Neural progenitor cell (in vitro differentiated cells): ENCODE results near the gene RERG. TPM values are rescaled to one million over a fixed set of nuclear protein-coding genes. Genes with fewer than 3 reads are reported as not detected.
A peak's percentile ranks its signal among the peaks of the same experiment; 100 is the strongest.

Source experiments
- DNase-seq: peaks from one replicate; pipeline ENCODE4 v3.0.0-alpha.2; 2016; ENCODE audit warnings: low spot score
- H2AFZ ChIP-seq: fragments of 200-600 bp; sonication (generic); replicated peaks from 2 replicates; pipeline ENCODE4 v1.6.1; 2016; ENCODE audit warnings: antibody characterized with exemption
- H3F3A ChIP-seq: fragments of 200-600 bp; sonication (generic); 2 replicates; pipeline ENCODE4 v1.6.1; 2016; ENCODE audit warnings: antibody characterized with exemption, low read depth
- H3K27ac ChIP-seq: fragments of 200-600 bp; sonication (generic); 2 replicates; pipeline ENCODE4 v1.5.1; 2016; ENCODE audit warnings: mild to moderate bottlenecking
- H3K27me3 ChIP-seq: fragments of 200-600 bp; sonication (generic); 2 replicates; pipeline ENCODE4 v1.6.1; 2016; ENCODE audit warnings: mild to moderate bottlenecking, moderate library complexity
- H3K36me3 ChIP-seq: fragments of 200-600 bp; sonication (generic); 2 replicates; pipeline ENCODE4 v1.5.1; 2016
- H3K4me1 ChIP-seq: fragments of 200-600 bp; sonication (generic); 2 replicates; pipeline ENCODE4 v1.6.1; 2016; ENCODE audit warnings: mixed run types
- H3K4me2 ChIP-seq: fragments of 200-600 bp; sonication (generic); 2 replicates; pipeline ENCODE4 v1.6.1; 2016
- H3K4me3 ChIP-seq: fragments of 200-600 bp; sonication (generic); 2 replicates; pipeline ENCODE4 v1.5.1; 2016
- H3K79me2 ChIP-seq: fragments of 200-600 bp; sonication (generic); 2 replicates; pipeline ENCODE4 v1.6.1; 2016; ENCODE audit warnings: low read depth
- H3K9ac ChIP-seq: fragments of 200-600 bp; sonication (generic); 2 replicates; pipeline ENCODE4 v1.6.1; 2016
- H3K9me3 ChIP-seq: fragments of 200-600 bp; sonication (generic); 2 replicates; pipeline ENCODE4 v1.5.1; 2016; ENCODE audit warnings: low read depth
- H4K20me1 ChIP-seq: fragments of 200-600 bp; sonication (generic); 2 replicates; pipeline ENCODE4 v1.6.1; 2016; ENCODE audit warnings: low read depth
- H3K27ac Mint-ChIP-seq: 3 replicates; pipeline ENCODE4 v1.8.0; 2021; ENCODE audit warnings: mixed read lengths
- H3K27me3 Mint-ChIP-seq: 2 replicates; pipeline ENCODE4 v1.8.0; 2022; ENCODE audit warnings: low read depth, mild to moderate bottlenecking, inconsistent platforms, moderate library complexity, mixed read lengths; ENCODE audit not compliant: insufficient read depth
- H3K36me3 Mint-ChIP-seq: 3 replicates; pipeline ENCODE4 v1.8.0; 2021; ENCODE audit warnings: mixed read lengths
- H3K4me1 Mint-ChIP-seq: 3 replicates; pipeline ENCODE4 v1.8.0; 2021; ENCODE audit warnings: mixed read lengths
- H3K4me3 Mint-ChIP-seq: 3 replicates; pipeline ENCODE4 v1.8.0; 2021; ENCODE audit warnings: mild to moderate bottlenecking, moderate library complexity, mixed read lengths
- H3K9me3 Mint-ChIP-seq: 3 replicates; pipeline ENCODE4 v1.8.0; 2020; ENCODE audit warnings: mixed read lengths
- EZH2 ChIP-seq: fragments of 200-600 bp; sonication (generic); IDR thresholded peaks from 2 replicates; pipeline ENCODE4 v1.6.1; 2017; ENCODE audit warnings: antibody characterized with exemption, mild to moderate bottlenecking, moderate library complexity
- EZH2phosphoT487 ChIP-seq: fragments of 200-600 bp; sonication (generic); IDR thresholded peaks from 2 replicates; pipeline ENCODE4 v1.6.1; 2017; ENCODE audit warnings: antibody characterized with exemption
- total RNA-seq: library from RNA; depleted of rRNA; stranded (reverse); fragments of >200 nt; gene quantifications from 2 replicates; pipeline ENCODE4 v1.2.3, GENCODE V29; 2015; ENCODE audit warnings: low replicate concordance
- TF ChIP-seq, protein P1 (sequence below): fragments of 200-600 bp; sonication (generic); IDR thresholded peaks from 2 replicates; pipeline ENCODE4 v1.5.1; 2017; ENCODE audit warnings: antibody characterized with exemption, mild to moderate bottlenecking

The RERG gene
- total RNA-seq, 1 donor from 2014 or later, result 0.06 TPM

DNA sequence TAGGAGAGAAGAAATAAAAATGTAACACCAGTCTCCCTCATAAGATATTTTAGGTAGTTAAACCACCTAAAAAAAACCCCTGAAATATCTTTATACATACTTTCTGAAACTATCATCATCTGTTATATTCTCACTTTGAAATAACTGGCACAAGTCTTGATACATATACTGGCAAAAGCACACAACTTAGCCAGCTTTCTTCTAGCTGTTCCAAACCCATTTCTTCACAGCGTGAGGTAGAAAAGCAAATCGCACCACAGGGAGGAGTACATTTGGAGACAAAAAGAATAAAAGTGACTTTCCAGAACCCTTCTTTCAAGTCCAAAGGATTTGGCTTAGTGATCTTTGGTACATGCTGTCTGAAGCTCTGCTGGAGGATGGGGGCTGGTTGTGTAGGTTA, 78.5 kb downstream of the RERG start:
- no peaks in the 10 kb centered on the region for H3K27me3 ChIP-seq
- H3K79me2 ChIP-seq, result no peaks in the 10 kb centered on the region
- H3K9ac ChIP-seq, result no peak overlapping the region
- TF ChIP-seq EZH2 (no peak), EZH2phosphoT487 (no peak)
- TF ChIP-seq, protein P1, sequence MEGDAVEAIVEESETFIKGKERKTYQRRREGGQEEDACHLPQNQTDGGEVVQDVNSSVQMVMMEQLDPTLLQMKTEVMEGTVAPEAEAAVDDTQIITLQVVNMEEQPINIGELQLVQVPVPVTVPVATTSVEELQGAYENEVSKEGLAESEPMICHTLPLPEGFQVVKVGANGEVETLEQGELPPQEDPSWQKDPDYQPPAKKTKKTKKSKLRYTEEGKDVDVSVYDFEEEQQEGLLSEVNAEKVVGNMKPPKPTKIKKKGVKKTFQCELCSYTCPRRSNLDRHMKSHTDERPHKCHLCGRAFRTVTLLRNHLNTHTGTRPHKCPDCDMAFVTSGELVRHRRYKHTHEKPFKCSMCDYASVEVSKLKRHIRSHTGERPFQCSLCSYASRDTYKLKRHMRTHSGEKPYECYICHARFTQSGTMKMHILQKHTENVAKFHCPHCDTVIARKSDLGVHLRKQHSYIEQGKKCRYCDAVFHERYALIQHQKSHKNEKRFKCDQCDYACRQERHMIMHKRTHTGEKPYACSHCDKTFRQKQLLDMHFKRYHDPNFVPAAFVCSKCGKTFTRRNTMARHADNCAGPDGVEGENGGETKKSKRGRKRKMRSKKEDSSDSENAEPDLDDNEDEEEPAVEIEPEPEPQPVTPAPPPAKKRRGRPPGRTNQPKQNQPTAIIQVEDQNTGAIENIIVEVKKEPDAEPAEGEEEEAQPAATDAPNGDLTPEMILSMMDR, result no peak
- no peaks in the 10 kb centered on the region for H4K20me1 ChIP-seq
- H3K4me1 ChIP-seq, result peaks cover 4% of the 10 kb centered on the region
- Mint-ChIP-seq H3K9me3 (no peaks in the 10 kb centered on the region), H3K27ac (no peak overlapping the region), H3K36me3 (no peaks in the 10 kb centered on the region), H3K4me1 (peaks cover 9% of the 10 kb centered on the region), H3K27me3 (peaks cover 2% of the 10 kb centered on the region), H3K4me3 (no peak overlapping the region)
- no peak overlapping the region for H3K4me2 ChIP-seq
- H3F3A ChIP-seq, result no peaks in the 10 kb centered on the region
- no peak overlapping the region for H3K4me3 ChIP-seq
- DNase-seq, result peak; percentile 10
- H3K36me3 ChIP-seq, result no peaks in the 10 kb centered on the region
- H2AFZ ChIP-seq, result no peak overlapping the region
- H3K27ac ChIP-seq, result no peak overlapping the region
- H3K9me3 ChIP-seq, result no peaks in the 10 kb centered on the region

DNA sequence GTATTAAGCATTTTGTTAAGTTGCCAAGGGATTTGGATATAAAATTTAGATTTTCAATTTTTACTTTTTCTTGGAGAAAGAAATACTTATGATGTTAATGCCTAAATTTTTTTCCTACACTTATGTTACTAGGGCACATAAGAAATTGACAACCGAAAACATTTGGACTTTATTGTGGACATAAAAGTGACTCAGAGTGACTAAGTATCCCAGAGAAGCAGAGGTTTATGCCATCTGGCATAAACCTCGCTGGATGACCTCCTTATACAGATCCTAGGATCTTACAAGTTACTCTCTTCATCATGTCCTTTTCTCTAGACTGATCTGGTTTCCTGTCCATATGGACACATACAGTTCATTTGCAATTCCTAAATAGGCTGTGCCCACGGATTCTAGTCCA, 89.8 kb downstream of the RERG start:
- H3K27ac Mint-ChIP-seq, result no peak overlapping the region
- no peak overlapping the region for H2AFZ ChIP-seq
- H3K4me2 ChIP-seq, result no peak overlapping the region
- no peaks in the 10 kb centered on the region for H4K20me1 ChIP-seq
- no peaks in the 10 kb centered on the region for H3K9me3 Mint-ChIP-seq
- no peak overlapping the region for H3K27ac ChIP-seq
- no peaks in the 10 kb centered on the region for H3K27me3 ChIP-seq
- H3F3A ChIP-seq, result no peaks in the 10 kb centered on the region
- no peak overlapping the region for H3K9ac ChIP-seq
- H3K4me3 Mint-ChIP-seq, result no peak overlapping the region
- no peaks in the 10 kb centered on the region for H3K36me3 ChIP-seq
- peaks cover 6% of the 10 kb centered on the region for H3K4me1 Mint-ChIP-seq
- no peaks in the 10 kb centered on the region for H3K79me2 ChIP-seq
- H3K9me3 ChIP-seq, result no peaks in the 10 kb centered on the region
- no peaks in the 10 kb centered on the region for H3K36me3 Mint-ChIP-seq
- no peak overlapping the region for H3K4me3 ChIP-seq
- no peak for DNase-seq
- no peaks in the 10 kb centered on the region for H3K4me1 ChIP-seq
- H3K27me3 Mint-ChIP-seq, result no peaks in the 10 kb centered on the region
- TF ChIP-seq EZH2phosphoT487 (no peak), EZH2 (no peak)
- TF ChIP-seq, protein P1, result no peak

DNA sequence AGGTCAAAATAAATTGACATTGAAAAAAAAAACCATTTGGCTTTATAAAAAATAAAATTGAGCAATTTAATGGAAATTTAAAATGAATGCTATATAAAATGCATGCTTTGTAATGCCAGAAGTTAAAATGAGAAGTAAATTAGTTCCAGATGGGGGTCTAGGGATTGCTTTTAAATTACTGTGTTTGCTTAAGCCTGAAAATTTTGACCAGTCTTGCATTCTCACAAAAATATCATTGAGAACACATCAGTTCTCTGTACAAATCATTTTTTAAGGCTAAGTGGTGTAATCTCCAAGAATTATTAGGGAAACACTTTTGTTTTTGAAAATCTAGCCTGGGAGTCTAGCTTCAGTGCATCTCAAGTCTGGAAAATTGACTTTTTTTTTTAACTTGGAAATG, 90.7 kb downstream of the RERG start:
- no peak overlapping the region for H3K27ac ChIP-seq
- H3K79me2 ChIP-seq, result no peaks in the 10 kb centered on the region
- no peaks in the 10 kb centered on the region for H3K27me3 ChIP-seq
- H3K4me3 ChIP-seq, result no peak overlapping the region
- no peak overlapping the region for H3K4me2 ChIP-seq
- Mint-ChIP-seq H3K4me1 (peaks cover 6% of the 10 kb centered on the region), H3K27me3 (no peaks in the 10 kb centered on the region), H3K36me3 (no peaks in the 10 kb centered on the region), H3K27ac (no peak overlapping the region), H3K9me3 (no peaks in the 10 kb centered on the region), H3K4me3 (no peak overlapping the region)
- H3K9ac ChIP-seq, result no peak overlapping the region
- H3K4me1 ChIP-seq, result no peaks in the 10 kb centered on the region
- no peak for DNase-seq
- no peaks in the 10 kb centered on the region for H3K9me3 ChIP-seq
- H4K20me1 ChIP-seq, result no peaks in the 10 kb centered on the region
- H2AFZ ChIP-seq, result no peak overlapping the region
- TF ChIP-seq, protein P1, result no peak
- TF ChIP-seq EZH2phosphoT487 (no peak), EZH2 (no peak)
- H3F3A ChIP-seq, result no peaks in the 10 kb centered on the region
- no peaks in the 10 kb centered on the region for H3K36me3 ChIP-seq

- DNase-seq, result no peak
- TF ChIP-seq EZH2, result no peak
Measured at GRCh38 chr12:15123401-15123800, 97.8 kb downstream of the RERG start.

More at GRCh38 chr12:15123401-15123800, 97.8 kb downstream of the RERG start:
- Histone ChIP-seq H3K4me3 (no peak overlapping the region), H3K9me3 (no peaks in the 10 kb centered on the region), H4K20me1 (no peaks in the 10 kb centered on the region), H3K9ac (no peak overlapping the region), H3K36me3 (no peaks in the 10 kb centered on the region), H2AFZ (no peak overlapping the region), H3K4me1 (no peaks in the 10 kb centered on the region), H3K4me2 (no peak overlapping the region), H3K27ac (no peak overlapping the region), H3F3A (no peaks in the 10 kb centered on the region), H3K27me3 (no peaks in the 10 kb centered on the region), H3K79me2 (no peaks in the 10 kb centered on the region)
- Mint-ChIP-seq H3K27me3 (no peaks in the 10 kb centered on the region), H3K36me3 (no peaks in the 10 kb centered on the region), H3K4me1 (peaks cover 10% of the 10 kb centered on the region), H3K9me3 (no peaks in the 10 kb centered on the region), H3K27ac (no peak overlapping the region), H3K4me3 (no peak overlapping the region)
